ENCODE results near the gene DIDO1. TPM values are rescaled to one million over a fixed set of nuclear protein-coding genes. Genes with fewer than 3 reads are reported as not detected.

The DIDO1 gene
- polyA plus RNA-seq, 2 donors: 17.3 TPM

DNA sequence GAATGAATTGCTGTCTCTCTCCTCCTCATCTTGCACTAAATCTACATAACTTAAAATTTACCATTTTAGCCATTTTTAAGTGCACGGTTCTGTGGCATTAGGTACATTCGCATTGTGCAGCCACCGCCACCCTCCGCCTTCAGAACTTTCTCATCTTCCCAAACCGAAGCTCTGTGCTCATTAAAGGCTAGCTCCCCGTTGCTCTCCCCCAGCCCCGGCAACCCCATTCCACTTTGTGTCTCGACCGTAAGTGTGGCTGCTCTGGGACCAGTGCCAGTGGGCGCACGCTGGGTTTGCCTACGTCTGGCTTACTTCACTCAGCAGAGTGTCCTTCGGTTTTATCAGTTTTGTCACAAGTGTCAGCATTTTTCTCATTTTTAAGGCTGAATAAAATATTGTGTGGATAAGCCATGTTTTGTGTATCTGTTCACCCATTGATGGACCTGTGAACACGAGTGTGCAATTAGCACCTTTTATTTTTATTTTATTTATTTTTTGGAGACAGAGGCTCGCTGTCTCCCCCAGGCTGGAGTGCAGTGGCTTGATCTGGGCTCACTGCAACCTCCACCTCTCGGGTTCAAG lies 43.0 kb upstream of the DIDO1 start:
- Histone ChIP-seq H3K4me1 (ENCODE audit: control insufficient read depth in 2 of 2, insufficient read depth in 2 of 2, low read length in 1 of 2) (peaks cover 3 to 6% of the 10 kb centered on the region in 2 donors), H3K9me3 (ENCODE audit: control insufficient read depth in 2 of 2, insufficient read depth in 1 of 2, low read depth in 1 of 2, low read length in 1 of 2) (peaks cover 0 to 3% of the 10 kb centered on the region in 2 donors), H3K27ac (ENCODE audit: low read depth in 2 of 2, low read length in 1 of 2) (no peak overlapping the region), H3K4me3 (ENCODE audit: low read depth in 1 of 2, low read length in 2 of 2) (no peak overlapping the region), H3K36me3 (ENCODE audit: control insufficient read depth in 2 of 2, insufficient read depth in 2 of 2, low read length in 1 of 2) (no peaks in the 10 kb centered on the region), H3K27me3 (ENCODE audit: control insufficient read depth in 1 of 2, insufficient read depth in 2 of 2, low read length in 2 of 2) (peaks cover 0 to 13% of the 10 kb centered on the region in 2 donors)
- WGBS, 2 donors: 57 to 62% methylated on average over 16 of the region's 16 CpGs

DNA sequence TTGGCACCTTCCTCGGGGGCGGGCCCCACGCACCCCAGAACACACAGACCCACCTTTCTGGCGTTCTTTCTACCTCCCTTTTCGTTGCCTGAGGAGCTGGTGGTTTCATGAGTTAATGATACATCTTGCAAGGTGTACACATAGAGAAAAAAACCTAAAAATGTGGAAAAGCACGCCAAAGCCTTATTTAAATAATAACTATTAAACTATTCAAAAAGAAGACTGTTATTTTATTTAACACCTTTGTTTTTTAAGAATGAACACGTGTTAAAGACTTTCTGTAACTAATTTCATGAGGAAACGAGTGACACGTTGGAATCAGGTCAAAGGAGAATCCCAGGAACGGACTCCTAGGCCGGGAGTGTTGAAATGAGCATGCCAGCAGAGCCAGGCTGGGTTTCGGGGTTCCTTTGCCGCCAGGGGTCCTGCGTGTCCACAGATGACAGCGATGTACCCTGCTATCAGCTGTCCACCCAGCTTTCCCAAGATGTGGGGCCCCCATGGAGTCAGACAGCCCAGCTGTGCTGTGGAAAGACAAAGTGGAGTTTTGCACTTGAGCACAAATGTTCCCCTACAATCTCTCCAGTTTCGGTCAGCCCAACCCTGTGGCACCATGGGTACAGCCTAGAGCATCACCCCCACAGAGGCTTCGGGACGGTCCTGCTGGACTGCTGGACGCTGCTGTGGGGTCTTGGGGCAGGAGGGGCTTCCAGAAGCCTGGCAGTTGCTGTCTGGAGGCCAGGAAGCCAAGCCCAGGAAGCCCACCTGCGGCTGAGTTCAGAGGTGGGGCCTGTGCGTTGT lies 42.3 kb upstream of the DIDO1 start:
- Histone ChIP-seq H3K4me1 (ENCODE audit: control insufficient read depth in 2 of 2, insufficient read depth in 2 of 2, low read length in 1 of 2) (peaks cover 3 to 6% of the 10 kb centered on the region in 2 donors), H3K27me3 (ENCODE audit: control insufficient read depth in 1 of 2, insufficient read depth in 2 of 2, low read length in 2 of 2) (peaks cover 0 to 8% of the 10 kb centered on the region in 2 donors), H3K36me3 (ENCODE audit: control insufficient read depth in 2 of 2, insufficient read depth in 2 of 2, low read length in 1 of 2) (no peaks in the 10 kb centered on the region), H3K9me3 (ENCODE audit: control insufficient read depth in 2 of 2, insufficient read depth in 1 of 2, low read depth in 1 of 2, low read length in 1 of 2) (peaks cover 0 to 3% of the 10 kb centered on the region in 2 donors), H3K4me3 (ENCODE audit: low read depth in 1 of 2, low read length in 2 of 2) (no peak overlapping the region), H3K27ac (ENCODE audit: low read depth in 2 of 2, low read length in 1 of 2) (no peak overlapping the region)
- 69 to 76% methylated on average over 21 of the region's 21 CpGs for WGBS, 2 donors

DNA sequence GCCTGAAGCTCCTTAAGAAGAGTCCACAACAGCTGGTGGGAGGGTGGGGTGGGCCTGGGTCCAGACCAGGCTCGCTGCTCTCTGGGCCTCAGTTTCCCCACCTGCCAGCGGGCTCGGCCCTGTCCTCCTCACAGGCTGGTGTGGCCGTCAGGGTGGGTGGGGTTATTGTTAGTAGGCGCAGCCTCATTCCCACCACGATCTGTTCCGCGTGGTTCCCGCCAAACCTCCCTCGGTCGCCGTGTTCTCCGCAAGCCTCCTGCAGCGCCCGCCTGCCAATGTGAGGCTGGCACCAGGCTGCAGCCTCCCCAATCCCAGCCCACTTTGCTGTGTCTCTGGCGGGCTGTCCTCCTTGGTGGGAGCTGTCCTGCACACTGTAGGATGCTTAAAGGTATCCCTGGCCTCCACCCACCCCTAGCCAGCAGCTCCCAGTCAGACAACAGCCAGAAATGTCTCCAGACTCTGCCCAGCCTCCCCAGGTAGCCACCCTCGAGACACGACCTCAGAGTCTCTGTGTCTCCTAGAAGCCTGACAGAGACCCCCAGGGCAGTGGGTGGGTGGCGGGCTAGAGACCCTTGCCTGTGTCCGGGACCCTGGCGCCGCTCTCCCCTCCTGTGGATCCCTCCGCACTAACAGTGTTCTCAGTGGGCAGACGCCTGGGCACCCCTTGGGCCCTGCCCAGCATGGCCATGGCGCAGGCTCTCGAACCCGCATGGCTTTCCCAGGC lies 41.5 kb upstream of the DIDO1 start:
- WGBS, 2 donors: 92% methylated on average over 27 of the region's 27 CpGs
- Histone ChIP-seq H3K27ac (ENCODE audit: low read depth in 2 of 2, low read length in 1 of 2) (no peak overlapping the region), H3K9me3 (ENCODE audit: control insufficient read depth in 2 of 2, insufficient read depth in 1 of 2, low read depth in 1 of 2, low read length in 1 of 2) (peaks cover 0 to 3% of the 10 kb centered on the region in 2 donors), H3K36me3 (ENCODE audit: control insufficient read depth in 2 of 2, insufficient read depth in 2 of 2, low read length in 1 of 2) (no peaks in the 10 kb centered on the region), H3K27me3 (ENCODE audit: control insufficient read depth in 1 of 2, insufficient read depth in 2 of 2, low read length in 2 of 2) (peaks cover 0 to 1% of the 10 kb centered on the region in 2 donors), H3K4me1 (ENCODE audit: control insufficient read depth in 2 of 2, insufficient read depth in 2 of 2, low read length in 1 of 2) (peaks cover 2 to 5% of the 10 kb centered on the region in 2 donors), H3K4me3 (ENCODE audit: low read depth in 1 of 2, low read length in 2 of 2) (no peak overlapping the region)

DNA sequence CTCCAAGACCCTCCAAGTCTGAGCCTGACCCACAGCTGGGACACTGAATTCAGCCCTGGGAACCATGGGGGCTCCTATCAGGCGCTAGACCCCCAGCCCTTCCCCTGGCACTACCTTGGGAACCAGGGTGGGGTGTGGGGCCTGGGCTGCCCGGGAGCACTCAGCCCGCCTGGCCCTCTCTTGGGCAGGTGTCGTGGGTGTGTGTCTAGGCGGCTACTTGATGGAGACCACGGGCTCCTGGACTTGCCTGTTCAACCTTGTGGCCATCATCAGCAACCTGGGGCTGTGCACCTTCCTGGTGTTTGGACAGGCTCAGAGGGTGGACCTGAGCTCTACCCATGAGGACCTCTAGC lies 40.8 kb upstream of the DIDO1 start:
- Histone ChIP-seq H3K4me3 (ENCODE audit: low read depth in 1 of 2, low read length in 2 of 2) (no peak overlapping the region), H3K36me3 (ENCODE audit: control insufficient read depth in 2 of 2, insufficient read depth in 2 of 2, low read length in 1 of 2) (no peaks in the 10 kb centered on the region), H3K9me3 (ENCODE audit: control insufficient read depth in 2 of 2, insufficient read depth in 1 of 2, low read depth in 1 of 2, low read length in 1 of 2) (peaks cover 0 to 3% of the 10 kb centered on the region in 2 donors), H3K27ac (ENCODE audit: low read depth in 2 of 2, low read length in 1 of 2) (no peak overlapping the region), H3K27me3 (ENCODE audit: control insufficient read depth in 1 of 2, insufficient read depth in 2 of 2, low read length in 2 of 2) (no peaks in the 10 kb centered on the region), H3K4me1 (ENCODE audit: control insufficient read depth in 2 of 2, insufficient read depth in 2 of 2, low read length in 1 of 2) (no peaks in the 10 kb centered on the region)
- WGBS, 2 donors: 84 to 94% methylated on average over 6 of the region's 6 CpGs

DNA sequence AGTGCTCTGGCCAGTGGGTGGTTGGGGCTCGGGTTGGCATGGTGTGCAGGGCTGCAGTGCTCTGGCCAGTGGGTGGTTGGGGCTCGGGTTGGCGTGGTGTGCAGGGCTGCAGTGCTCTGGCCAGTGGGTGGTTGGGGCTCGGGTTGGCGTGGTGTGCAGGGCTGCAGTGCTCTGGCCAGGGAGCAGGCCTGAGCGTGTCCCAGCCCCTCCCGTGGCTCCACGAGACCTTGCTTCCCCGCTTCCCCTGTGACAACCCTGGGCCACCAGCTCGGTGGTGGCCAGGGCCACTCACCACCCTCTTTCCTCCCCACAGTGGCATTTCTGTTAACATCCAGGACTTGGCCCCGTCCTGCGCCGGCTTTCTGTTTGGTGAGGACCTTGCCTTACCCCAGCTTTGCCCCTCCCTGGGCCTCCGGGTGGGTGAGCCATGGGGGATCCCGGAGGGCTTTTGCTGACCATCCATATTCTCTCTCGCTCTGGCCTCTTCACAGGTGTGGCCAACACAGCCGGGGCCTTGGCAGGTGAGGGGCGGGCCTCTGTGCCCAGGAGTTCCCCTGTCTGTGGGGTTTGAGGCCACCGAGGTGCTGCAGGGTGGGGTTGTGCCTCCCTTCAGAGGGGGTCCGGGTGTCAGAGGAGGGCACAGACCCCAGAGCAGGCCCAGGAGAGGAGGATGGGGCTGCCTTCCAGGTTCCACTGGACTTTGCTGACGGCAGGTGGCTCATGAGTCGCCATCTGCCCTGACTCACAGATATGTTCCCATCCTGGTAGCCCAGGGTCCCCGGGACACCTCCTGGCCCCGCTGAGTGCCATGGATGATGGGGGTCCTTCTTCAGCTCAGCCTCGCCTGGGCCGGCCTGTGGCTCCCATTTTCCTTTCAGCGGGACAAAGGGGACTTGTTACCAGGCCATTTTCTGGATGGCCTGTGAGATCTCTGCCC lies 40.2 kb upstream of the DIDO1 start:
- Histone ChIP-seq H3K36me3 (ENCODE audit: control insufficient read depth in 2 of 2, insufficient read depth in 2 of 2, low read length in 1 of 2) (no peaks in the 10 kb centered on the region), H3K4me3 (ENCODE audit: low read depth in 1 of 2, low read length in 2 of 2) (no peak overlapping the region), H3K27me3 (ENCODE audit: control insufficient read depth in 1 of 2, insufficient read depth in 2 of 2, low read length in 2 of 2) (no peaks in the 10 kb centered on the region), H3K27ac (ENCODE audit: low read depth in 2 of 2, low read length in 1 of 2) (no peak overlapping the region), H3K9me3 (ENCODE audit: control insufficient read depth in 2 of 2, insufficient read depth in 1 of 2, low read depth in 1 of 2, low read length in 1 of 2) (peaks cover 0 to 3% of the 10 kb centered on the region in 2 donors), H3K4me1 (ENCODE audit: control insufficient read depth in 2 of 2, insufficient read depth in 2 of 2, low read length in 1 of 2) (no peaks in the 10 kb centered on the region)
- WGBS, 2 donors: 91 to 92% methylated on average over 24 to 26 of the region's 27 CpGs

DNA sequence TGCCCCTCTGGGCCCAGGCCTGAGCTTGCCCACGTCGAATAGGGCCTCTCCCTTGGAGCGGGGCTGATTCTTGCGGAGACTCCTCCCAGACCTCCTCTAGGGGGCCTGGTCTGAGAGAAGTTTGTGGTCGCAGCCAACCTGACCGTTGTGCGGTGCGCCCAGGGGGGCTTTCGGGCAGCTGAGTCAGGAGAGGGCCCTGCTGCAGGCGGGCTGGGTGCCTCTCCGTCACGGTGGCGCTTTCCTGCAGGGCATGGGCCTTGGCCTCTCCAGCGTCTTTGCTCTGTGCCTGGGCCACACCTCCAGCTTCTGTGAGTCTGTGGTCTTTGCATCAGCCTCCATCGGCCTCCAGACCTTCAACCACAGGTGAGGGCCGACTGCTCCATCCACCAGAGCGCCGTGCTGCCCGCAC lies 39.1 kb upstream of the DIDO1 start:
- Histone ChIP-seq H3K4me1 (ENCODE audit: control insufficient read depth in 2 of 2, insufficient read depth in 2 of 2, low read length in 1 of 2) (no peaks in the 10 kb centered on the region), H3K36me3 (ENCODE audit: control insufficient read depth in 2 of 2, insufficient read depth in 2 of 2, low read length in 1 of 2) (no peaks in the 10 kb centered on the region), H3K9me3 (ENCODE audit: control insufficient read depth in 2 of 2, insufficient read depth in 1 of 2, low read depth in 1 of 2, low read length in 1 of 2) (no peaks in the 10 kb centered on the region), H3K27ac (ENCODE audit: low read depth in 2 of 2, low read length in 1 of 2) (no peak overlapping the region), H3K4me3 (ENCODE audit: low read depth in 1 of 2, low read length in 2 of 2) (no peak overlapping the region), H3K27me3 (ENCODE audit: control insufficient read depth in 1 of 2, insufficient read depth in 2 of 2, low read length in 2 of 2) (no peaks in the 10 kb centered on the region)
- WGBS, 2 donors: 82 to 88% methylated on average over 18 to 19 of the region's 19 CpGs

DNA sequence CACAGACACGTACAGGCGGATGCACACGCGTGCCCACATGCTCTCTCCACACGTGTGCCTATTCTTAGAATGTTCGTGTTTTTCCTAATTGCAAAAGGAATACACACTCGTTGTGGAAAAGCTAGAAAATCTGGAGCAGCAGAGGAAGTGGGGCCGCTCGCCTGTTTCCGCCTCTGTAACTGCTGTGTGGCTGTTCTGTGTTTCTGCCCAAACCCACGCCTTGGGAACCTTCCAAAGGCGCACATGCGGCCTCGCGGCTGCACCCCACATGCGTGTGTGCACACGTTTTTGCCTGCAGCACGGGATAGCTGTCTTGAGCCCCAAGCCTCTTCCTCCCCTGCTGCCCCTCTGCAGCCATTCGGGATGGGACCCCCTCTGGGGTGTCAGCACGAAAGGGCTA lies 38.4 kb upstream of the DIDO1 start:
- H3K36me3 ChIP-seq (ENCODE audit: control insufficient read depth in 2 of 2, insufficient read depth in 2 of 2, low read length in 1 of 2): no peaks in the 10 kb centered on the region
- WGBS, 2 donors: 47 to 71% methylated on average over 20 of the region's 20 CpGs

DNA sequence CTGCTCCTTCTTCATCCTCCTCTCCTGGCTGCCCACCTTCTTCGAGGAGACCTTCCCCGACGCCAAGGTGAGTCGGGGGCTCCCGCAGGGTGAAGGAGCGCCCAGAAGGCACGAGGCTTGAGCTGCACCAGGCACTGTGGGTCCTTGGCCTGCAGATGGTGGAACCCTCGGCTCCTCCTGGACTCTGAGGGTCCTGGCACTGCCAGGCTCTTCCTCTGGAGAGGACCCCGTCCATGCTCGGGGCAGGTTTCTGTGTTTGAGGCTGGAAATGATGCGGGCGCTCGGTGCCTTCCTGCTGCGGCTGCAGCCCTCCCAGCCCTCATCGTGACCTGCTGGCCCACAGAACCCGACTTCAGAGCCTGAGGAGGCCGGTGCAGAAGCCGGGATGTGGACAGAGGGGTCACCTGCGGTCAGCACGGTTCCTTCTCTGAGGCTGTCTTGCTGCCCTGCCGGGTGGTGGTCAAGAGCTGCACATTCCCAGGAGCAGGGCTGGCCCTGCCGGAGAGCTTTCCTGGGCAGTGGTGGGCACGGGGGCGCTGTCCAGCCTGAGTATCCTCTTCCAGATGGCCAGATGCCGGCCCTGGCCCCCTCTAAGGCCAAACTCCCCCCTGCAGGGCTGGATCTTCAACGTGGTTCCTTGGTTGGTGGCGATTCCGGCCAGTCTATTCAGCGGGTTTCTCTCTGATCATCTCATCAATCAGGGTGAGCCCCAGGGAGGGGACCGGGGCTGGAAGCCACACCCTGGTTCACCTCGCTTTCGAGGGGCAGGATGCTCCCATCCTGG lies 37.5 kb upstream of the DIDO1 start:
- Histone ChIP-seq H3K9me3 (ENCODE audit: control insufficient read depth in 2 of 2, insufficient read depth in 1 of 2, low read depth in 1 of 2, low read length in 1 of 2) (no peaks in the 10 kb centered on the region), H3K27ac (ENCODE audit: low read depth in 2 of 2, low read length in 1 of 2) (no peak overlapping the region), H3K36me3 (ENCODE audit: control insufficient read depth in 2 of 2, insufficient read depth in 2 of 2, low read length in 1 of 2) (no peaks in the 10 kb centered on the region), H3K4me1 (ENCODE audit: control insufficient read depth in 2 of 2, insufficient read depth in 2 of 2, low read length in 1 of 2) (no peaks in the 10 kb centered on the region), H3K27me3 (ENCODE audit: control insufficient read depth in 1 of 2, insufficient read depth in 2 of 2, low read length in 2 of 2) (no peaks in the 10 kb centered on the region), H3K4me3 (ENCODE audit: low read depth in 1 of 2, low read length in 2 of 2) (no peak overlapping the region)
- 84 to 86% methylated on average over 29 to 32 of the region's 32 CpGs for WGBS, 2 donors

More for the DNA sequence above, 38.4 kb upstream of the DIDO1 start:
- no peak overlapping the region for H3K27ac ChIP-seq (ENCODE audit: low read depth in 2 of 2, low read length in 1 of 2)
- H3K27me3 ChIP-seq (ENCODE audit: control insufficient read depth in 1 of 2, insufficient read depth in 2 of 2, low read length in 2 of 2): no peaks in the 10 kb centered on the region
- H3K4me3 ChIP-seq (ENCODE audit: low read depth in 1 of 2, low read length in 2 of 2): no peak overlapping the region
- H3K4me1 ChIP-seq (ENCODE audit: control insufficient read depth in 2 of 2, insufficient read depth in 2 of 2, low read length in 1 of 2): no peaks in the 10 kb centered on the region
- no peaks in the 10 kb centered on the region for H3K9me3 ChIP-seq (ENCODE audit: control insufficient read depth in 2 of 2, insufficient read depth in 1 of 2, low read depth in 1 of 2, low read length in 1 of 2)

Measured in esophagus (tissue), 2 donors.